ENCODE measurements around the gene PPP1R11.

DNA sequence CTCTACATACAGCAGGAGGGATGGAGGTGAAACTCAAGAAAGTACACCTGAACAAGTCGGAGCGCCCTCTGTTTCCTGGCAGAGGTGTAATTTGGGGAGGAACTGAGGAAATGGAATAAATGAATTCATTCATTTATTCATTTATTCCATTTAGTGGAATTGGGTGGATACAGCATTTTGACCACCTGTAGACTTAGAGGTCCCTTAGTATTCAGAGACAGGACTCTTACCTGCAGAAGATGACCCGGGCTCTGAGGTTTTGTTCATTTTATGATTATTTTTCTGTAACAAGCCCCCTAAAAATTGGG, 36.8 kb downstream of the PPP1R11 start:
- TF ChIP-seq, protein P1, sequence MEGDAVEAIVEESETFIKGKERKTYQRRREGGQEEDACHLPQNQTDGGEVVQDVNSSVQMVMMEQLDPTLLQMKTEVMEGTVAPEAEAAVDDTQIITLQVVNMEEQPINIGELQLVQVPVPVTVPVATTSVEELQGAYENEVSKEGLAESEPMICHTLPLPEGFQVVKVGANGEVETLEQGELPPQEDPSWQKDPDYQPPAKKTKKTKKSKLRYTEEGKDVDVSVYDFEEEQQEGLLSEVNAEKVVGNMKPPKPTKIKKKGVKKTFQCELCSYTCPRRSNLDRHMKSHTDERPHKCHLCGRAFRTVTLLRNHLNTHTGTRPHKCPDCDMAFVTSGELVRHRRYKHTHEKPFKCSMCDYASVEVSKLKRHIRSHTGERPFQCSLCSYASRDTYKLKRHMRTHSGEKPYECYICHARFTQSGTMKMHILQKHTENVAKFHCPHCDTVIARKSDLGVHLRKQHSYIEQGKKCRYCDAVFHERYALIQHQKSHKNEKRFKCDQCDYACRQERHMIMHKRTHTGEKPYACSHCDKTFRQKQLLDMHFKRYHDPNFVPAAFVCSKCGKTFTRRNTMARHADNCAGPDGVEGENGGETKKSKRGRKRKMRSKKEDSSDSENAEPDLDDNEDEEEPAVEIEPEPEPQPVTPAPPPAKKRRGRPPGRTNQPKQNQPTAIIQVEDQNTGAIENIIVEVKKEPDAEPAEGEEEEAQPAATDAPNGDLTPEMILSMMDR (IDR thresholded peaks at IDR 0.05) = no peak
- TF ChIP-seq POLR2A (IDR thresholded peaks at IDR 0.05; ENCODE audit: low read depth) = no peak
- TF ChIP-seq EP300 (IDR thresholded peaks at IDR 0.05) = no peak

Data from esophagus muscularis mucosa (tissue), 4 donors.